Activated T-cell treated with anti-CD3 and anti-CD28 coated beads for 48 hours (primary cell): ENCODE data around the gene BAD.
A peak's percentile ranks its signal among the peaks of the same experiment; 100 is the strongest.

ENCODE experiments used
- DNase-seq: peaks from one replicate; pipeline ENCODE4 v3.0.0-alpha.2; 2020; ENCODE audit warnings: low read depth

Gene BAD

DNA sequence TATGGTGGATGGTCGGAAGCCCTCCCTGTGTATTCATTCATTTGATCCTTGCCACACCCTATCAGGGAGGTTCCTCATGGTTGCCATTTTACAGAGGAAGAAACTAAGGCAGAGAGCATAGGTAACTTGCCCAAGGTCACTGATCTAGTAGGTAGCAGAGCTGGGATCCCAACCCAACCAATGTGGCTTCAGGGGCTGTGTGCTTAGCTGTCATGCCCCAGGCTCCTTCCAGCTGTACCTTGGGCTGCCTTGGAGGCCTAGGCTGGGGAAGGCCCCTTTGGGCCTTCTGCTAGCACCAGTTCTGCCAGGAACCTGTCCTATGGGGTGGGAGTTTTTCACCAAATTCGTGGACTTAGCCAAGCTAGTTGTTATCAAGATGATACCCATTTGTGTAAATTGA lies 8.6 kb downstream of the BAD start:
- DNase-seq: no peak

DNA sequence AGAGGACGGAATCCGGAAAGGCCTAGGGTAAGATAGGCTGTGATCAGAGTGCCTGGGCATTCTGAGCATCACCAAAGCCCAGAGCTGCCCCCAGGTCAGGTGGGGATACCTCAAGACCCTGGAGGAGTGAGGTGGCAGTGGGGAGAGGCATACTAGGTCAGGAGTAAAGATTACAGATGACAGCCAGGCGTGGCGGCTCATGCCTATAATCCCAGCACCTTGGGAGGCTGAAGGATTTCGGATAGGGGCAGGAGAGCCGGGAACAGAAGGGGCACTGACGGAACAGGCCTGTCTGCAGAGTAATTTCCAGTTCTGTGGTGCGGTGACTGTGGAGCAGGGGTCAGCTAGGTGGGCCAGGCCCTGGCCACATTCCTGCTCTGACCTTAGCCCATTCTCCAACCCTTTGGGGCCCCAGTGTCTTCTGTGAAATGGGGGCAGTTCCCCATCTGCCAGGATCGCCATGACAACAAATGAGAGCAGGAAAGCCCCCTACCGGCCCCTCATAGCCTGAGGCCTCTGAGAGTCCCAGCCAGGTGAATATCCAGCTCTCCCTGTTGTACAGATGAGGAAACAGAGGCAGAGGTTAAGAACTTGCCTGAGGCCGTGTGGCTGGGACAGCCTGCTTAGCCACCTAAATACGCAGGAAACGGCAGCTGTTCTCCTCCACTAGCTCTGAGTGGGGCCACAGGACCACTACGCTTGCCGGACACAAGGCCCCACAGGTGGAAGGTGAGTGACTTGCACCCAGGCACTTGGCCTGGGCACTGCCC lies 9.2 kb downstream of the BAD start:
- DNase-seq: no peak

DNA sequence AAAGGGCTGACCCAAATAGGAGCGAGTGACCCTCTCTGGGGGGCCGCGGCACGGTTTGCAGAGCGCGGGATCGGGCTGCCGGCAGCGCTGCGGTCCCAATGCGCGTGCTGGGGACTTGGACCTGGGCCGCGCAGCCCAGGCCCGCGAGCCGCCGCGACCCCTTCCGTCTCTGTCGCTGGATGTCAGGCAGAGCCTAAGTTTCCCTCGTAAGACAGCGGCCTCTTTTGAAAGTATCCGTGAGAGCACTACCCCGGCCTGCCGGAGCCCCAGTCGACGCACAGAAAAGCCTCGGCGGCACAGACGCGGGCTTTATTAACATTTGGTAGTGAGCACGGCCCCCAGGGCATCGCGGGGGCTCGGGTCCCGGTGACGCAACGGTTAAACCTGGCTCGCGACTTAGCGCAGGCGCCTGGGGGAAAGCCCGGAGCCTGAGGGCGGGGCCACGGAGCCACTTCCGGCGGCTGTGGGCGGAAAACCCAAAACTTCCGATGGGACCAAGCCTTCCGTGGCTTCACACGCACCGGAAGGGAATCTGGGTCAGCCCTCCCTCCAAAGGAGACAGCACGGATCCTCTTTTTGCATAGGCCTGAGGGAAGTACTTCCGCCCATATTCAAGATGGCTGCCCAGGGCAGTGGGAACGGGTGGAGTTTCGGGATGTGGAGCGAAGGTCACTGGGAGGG lies 14.8 kb downstream of the BAD start:
- peak; percentile 98 for DNase-seq

DNA sequence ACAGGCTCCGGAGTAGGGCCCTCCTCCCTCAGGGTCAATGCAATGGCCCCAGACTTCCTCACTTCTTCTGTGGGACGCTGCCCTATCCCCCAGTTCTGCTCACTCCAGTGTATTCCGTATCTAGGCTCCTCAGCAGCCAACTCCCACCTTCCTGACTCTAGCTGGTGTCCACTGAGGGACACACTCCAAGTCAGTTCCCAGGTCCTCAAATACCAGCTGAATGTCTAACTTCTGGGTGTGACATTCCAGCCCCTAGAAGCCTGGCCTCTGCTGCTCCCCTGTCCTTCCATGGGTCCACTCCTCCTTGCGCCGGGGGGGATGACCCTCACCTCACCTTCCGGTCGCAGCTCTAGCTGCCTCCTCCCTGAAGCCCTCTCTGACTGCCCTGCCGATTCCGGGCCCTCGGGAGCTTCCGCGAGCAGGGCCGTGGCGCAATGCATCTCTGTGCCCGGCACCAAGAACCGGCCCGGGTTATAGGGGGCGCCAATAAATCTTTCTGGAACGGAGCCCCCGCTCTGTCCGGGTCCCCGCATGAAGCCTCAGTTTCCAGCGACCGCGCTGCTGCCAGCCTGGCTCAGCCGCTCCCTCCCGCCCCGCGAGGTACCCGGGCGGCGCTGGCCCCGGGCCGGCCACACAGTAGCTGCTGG lies 15.4 kb downstream of the BAD start:
- DNase-seq: peak; percentile 53

DNA sequence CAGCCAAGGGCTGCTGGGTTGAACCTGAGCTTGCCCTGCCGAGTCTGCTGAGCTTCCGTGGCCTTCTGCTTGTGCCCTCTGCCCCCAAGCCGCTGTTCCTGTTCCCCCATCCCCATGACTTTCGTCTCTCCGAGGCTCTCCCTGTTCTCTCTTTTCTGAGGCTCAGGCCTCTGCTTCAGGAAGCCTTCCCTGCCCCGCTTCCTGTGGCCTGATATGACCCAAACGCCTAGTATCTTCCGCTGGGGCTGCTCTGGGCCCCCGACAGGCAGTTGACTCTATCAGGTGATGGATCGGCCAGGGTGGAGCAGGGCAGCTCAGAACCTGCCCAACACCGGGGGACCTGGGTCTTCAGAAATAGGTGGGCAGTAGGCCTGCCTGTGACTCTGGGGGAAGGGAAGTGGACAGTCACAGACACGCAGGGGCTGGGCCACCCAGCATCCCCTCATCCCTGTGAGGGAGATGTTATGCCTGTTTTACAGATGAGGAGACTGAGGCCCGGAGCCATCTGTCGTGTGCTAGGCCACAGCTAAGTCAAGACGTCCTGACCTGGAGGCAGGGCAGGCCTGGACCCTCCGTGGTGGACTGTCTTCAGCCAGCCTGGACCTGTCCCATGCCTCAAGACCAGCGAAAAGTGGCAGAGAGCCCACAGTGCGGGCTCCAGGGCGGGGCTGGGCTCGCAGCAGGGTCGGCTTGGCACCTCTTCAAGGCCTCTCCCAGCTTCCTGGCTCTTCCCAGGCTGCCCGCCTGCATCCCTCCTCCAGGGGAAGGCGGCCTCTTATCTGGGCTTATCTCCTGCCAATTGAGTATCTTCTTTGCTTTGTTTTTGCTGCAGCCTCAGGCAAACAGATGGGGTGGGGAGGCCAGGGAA lies 16.2 kb downstream of the BAD start:
- DNase-seq: no peak

DNA sequence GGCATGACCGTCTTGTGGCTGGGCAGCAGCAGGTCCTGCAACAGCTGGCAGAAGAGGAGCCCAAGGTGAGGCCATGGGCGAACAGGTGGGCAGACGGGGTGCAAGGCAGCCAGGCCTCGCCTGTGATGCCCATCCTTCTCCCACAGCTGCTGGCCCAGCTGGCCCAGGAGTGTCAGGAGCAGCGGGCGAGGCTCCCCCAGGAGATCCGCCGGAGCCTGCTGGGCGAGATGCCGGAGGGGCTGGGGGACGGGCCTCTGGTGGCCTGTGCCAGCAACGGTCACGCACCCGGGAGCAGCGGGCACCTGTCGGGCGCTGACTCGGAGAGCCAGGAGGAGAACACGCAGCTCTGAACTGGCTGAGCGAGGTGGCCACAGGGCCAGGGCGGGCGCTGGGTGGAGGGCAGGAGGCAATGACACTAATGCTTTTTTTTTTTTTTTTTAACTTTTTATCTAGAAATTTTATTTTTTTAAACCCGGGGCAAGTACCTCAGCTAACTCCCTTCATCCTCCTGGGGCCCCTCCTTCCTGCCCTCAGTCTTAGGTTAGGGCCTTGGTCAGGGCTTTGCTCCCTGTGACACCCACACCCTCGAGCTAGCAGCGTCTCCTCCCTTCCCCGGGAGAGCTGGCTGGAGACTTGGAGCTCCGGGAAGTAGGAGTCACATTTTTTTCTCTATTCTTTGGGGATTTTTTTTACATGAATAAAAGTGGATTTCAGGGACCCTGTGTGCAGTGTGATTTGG lies 17.1 kb downstream of the BAD start:
- no peak for DNase-seq

DNA sequence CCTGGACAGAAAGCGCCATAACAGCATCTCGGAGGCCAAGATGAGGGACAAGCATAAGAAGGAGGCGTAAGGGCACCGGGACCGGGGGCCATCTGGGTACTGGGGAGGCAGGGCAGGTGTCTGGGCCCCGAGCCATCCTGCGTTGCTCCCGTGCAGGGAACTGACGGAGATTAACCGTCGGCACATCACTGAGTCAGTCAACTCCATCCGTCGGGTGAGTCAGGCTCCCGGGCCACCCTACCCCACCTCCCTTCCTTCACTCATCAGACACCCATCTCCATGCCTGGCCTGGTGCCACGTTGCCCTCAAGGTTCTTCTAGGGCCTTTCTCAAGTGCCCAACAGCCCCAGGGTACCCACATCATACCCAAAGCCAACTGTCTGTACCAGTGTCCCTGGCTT lies 18.1 kb downstream of the BAD start:
- no peak for DNase-seq

DNA sequence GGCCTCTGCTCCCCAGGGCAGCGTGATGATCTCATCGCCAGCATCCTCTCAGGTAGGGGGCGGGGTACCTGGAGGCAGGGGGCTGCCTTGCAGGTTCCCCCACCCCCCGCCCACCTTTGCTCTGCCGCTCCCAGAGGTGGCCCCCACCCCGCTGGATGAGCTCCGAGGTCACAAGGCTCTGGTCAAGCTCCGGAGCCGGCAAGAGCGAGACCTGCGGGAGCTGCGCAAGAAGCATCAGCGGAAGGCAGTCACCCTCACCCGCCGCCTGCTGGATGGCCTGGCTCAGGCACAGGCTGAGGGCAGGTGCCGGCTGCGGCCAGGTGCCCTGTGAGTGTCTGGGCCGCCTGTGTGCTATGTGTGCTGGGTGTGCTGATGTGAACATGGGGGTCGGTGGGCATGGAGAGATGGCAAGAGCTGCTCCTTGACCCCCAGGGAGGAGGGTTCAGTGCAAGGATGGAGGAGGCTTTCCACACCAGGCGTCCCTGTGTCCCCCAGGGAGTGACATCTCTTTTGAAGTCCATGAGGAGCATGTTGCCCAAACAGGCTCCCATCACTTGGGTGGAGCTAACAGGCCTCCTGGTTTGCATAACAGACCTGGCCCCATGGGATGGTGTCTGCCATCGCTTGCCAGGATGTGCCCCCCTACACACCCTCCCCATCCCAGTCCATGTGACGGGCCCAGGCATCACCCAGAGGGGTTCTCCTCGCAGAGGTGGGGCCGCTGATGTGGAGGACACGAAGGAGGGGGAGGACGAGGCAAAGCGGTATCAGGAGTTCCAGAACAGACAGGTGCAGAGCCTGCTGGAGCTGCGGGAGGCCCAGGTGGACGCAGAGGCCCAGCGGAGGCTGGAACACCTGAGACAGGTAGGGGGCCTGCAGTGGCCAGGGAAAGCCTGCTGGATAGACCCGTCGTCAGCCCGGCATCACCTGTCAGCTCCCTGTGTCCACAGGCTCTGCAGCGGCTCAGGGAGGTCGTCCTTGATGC lies 19.0 kb downstream of the BAD start:
- DNase-seq: no peak

DNA sequence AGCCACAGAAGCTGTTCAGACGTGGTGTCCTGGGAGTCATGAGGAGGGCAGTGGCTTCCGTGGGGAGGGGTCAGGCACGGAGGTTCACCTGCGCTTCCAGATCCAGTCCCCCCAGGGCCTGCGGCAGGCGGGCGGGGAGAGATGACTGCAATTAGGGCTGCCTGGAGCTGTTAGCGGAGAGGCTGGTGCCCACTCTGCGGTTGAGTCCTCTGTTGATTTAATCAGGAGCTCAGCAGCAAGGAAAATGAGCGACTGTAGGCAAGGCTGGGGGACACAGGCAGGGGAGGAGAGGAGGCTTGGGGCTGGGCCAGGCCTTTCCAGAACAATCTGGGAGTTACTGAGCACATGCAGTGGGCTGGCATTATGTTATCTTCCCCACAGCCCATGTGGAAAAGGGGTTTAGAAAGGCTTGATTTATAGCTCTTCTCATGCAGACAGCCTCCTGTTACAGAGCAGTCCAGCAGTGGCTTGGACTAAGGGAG lies 20.1 kb downstream of the BAD start:
- no peak for DNase-seq

DNA sequence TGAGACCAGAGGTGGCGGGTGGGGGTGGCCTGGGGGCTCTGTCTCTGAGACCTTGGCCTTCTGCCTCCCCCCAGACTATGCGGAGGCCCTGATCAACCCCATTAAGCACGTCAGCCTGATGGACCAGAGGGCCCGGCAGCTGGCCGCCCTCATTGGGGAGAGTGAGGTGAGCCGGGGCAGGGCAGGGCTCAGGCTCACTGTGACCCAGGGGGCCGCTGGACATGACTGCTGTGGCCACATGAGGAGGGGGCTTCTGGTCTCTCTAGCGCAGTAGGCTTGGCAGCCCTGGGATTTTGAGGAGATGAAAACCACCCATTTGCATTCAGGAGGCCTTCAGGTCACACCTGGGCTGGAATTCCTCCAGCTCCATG lies 20.5 kb downstream of the BAD start:
- DNase-seq: no peak

DNA sequence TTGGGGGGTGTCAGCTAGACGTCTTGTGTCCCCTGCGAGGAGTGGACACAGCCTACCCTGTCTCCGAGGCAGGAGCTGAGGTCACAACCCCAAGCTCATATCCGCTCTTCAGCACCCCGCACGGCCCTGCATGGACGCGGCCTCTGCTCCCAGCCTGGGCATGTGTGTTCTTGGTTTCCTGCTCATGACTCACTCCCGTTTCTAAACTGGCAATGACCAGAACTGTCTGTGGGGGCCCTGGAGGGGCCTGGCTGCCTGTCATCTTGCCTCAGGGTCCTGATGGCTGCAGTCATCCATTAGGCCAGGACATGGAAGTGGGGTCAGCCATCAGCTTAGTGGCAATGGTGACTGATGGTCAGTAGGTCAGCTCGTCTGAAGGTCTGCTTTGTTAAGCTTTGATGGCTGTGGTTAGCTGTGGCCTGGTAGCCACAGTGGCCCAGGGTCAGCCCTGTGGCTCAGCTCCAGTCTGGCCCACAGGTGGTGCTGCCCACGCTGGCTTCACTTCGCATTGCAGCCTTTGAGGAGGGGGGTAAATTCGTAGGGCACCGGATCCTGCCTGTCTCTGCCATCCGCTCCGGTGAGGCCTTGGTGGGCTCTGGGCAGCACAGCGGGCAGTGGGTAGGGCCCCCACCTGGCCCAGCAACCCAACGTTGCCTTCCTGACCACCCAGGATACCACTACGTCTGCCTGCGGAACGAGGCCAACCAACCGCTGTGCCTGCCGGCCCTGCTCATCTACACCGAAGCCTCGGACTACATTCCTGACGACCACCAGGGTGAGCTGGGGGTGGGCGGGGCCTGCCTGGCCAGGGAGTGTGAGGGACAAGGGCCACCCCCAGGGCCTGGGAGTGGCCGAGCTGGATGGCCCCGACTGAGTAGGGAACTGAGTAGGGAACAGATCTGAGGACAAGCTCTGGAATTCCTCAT lies 21.2 kb downstream of the BAD start:
- DNase-seq: no peak

DNA sequence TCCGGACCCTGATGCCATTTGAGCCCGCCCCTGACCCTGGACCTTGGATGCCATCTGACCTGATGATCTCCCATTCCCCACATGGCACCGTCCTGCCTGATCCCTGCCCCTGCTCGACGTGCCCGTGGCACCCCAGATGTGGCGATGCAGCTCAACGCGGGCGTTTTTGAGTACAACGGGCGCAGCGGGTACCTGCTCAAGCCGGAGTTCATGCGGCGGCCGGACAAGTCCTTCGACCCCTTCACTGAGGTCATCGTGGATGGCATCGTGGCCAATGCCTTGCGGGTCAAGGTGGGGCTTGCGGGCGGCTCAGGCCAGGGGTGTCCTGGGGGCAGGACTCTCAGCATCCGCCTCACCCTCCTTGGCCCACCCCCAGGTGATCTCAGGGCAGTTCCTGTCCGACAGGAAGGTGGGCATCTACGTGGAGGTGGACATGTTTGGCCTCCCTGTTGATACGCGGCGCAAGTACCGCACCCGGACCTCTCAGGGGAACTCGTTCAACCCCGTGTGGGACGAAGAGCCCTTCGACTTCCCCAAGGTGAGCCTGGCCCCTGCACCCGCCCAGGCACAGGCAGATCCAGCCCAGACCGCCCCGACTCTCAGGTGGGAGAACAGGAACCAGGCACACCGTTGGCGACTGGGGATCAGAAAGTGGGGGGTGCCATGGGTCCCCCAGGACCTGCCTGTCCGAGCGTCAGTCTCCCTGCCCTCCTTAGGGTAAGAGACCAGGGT lies 22.0 kb downstream of the BAD start:
- DNase-seq: no peak

DNA sequence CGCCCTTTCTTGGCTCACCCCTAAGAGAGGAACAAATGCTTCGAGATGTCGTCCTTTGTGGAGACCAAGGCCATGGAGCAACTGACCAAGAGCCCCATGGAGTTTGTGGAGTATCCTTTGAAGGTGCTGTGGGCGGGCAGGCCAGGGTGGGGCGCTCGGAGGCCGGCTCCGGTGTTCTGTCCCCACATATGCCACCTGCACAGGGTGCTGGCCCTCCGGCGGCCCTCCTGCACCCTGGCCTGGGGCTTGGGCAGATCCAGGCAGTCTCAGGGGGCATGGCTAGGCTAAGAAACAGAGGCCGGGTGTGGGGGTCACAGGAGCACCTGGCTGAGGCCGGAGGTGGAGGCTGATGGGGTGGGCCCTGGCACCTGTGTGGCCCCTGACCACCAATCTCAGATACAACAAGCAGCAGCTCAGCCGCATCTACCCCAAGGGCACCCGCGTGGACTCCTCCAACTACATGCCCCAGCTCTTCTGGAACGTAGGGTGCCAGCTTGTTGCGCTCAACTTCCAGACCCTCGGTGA lies 22.8 kb downstream of the BAD start:
- DNase-seq: no peak

DNA sequence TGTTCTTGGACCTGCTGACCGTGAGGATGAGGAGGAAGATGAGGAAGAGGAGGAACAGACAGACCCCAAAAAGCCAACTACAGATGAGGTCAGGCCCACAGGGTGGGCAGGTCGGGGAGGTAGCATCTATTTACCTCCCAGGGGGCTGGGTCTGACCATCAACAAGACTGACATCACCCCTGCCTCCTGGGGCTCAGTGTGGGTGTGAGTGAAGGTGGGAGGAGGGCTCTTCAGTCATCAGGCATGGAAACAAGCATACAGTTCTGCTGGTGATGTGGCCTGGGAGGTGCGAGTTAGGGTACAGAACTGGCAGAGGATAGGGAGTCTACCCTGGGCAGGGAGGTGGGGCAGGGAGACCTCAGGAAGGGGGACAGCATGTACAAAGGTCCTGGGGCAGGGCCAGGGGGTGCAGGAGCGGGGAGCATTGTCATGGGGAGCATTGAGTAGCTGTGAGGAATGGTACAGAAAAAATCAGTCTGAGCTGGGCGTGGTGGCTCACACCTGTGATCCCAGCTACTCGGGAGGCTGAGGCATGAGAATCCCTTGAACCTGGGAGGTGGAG lies 24.2 kb downstream of the BAD start:
- no peak for DNase-seq

DNA sequence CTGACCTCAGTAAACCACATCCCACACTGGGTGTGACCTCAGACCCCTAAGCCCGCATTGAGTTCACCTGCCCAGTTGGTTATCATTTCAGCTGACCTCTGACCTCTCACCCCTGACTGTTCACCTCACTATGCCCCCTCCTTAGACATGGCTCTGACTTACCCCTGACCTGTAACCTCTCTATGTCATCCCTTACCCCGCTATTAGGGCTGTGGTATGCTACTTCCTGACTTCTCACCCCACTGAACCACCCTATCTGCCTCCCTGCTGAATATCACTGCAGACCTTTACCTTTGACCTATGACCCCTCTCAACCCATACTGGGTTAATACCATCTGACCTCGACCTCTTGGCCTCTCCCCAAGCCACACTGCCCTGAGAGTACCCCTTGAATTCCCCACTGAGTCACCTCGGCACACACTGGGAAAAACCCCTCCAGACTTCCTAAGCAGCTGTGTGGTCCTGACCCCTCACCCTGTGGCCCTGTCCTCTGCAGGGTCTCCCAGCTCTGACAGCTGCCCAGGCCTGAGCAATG lies 24.9 kb downstream of the BAD start:
- no peak for DNase-seq

DNA sequence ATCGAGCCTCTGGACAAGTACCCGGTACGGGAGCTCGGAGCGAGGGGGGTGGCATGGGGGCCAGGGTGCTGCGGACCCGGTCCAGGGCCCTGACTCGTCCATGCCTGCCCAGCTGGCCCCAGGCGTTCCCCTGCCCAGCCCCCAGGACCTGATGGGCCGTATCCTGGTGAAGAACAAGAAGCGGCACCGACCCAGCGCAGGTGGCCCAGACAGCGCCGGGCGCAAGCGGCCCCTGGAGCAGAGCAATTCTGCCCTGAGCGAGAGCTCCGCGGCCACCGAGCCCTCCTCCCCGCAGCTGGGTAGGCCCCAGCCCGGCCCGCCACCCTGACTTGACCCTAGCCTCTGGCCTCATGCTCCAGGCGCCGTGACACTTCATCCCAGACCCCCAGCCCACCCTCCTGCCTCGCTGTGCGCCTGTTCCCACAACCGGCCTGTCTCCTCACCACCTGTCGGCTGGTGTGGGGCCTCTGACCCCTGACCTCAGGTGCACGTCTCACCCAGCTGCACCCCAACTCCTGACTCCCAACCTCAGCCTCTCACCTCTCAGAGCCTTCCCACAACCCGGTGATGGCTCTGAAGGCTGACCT lies 25.4 kb downstream of the BAD start:
- no peak for DNase-seq

DNA sequence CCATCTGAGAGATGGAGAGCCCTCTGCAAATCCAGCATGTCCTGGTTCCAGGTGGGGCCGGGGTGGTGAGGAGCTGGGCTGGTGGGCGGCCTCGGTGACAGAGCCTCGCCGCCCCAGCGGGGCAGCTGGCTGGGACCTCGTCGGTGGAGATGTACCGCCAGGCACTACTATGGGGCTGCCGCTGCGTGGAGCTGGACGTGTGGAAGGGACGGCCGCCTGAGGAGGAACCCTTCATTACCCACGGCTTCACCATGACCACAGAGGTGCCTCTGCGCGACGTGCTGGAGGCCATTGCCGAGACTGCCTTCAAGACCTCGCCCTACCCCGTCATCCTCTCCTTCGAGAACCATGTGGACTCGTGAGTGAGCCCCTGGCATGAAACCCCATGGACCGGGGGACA lies 26.1 kb downstream of the BAD start:
- DNase-seq: no peak
